Sigmoid colon (tissue), 7 donors: ENCODE results near the gene NPTX1. TPM values are rescaled to one million over a fixed set of nuclear protein-coding genes. Genes with fewer than 3 reads are reported as not detected.

ENCODE experiments used
- DNase-seq: peaks from one replicate; pipeline ENCODE4 v3.0.0-alpha.2; 2019
- H3K27ac ChIP-seq, 4 donors: fragments of 200-600 bp; sonication (generic); one replicate each; pipeline ENCODE4 v1.5.1; 2016 to 2019; ENCODE audit warnings: mild to moderate bottlenecking in 1 of 4
- H3K27me3 ChIP-seq, 3 donors: fragments of 200-600 bp; sonication (generic); one replicate each; pipeline ENCODE4 v1.5.1; 2019; ENCODE audit warnings: mild to moderate bottlenecking in 1 of 3
- H3K36me3 ChIP-seq, 4 donors: fragments of 200-600 bp; sonication (generic); one replicate each; pipeline ENCODE4 v1.5.1; 2016 to 2019
- H3K4me1 ChIP-seq, 4 donors: fragments of 200-600 bp; sonication (generic); one replicate each; pipeline ENCODE4 v1.5.1; 2017 to 2019
- H3K4me3 ChIP-seq, 4 donors: fragments of 200-600 bp; sonication (generic); one replicate each; pipeline ENCODE4 v1.5.1; 2017 to 2019; ENCODE audit warnings: mild to moderate bottlenecking in 2 of 4, moderate library complexity in 1 of 4
- H3K9me3 ChIP-seq, 4 donors: fragments of 200-600 bp in 3 of 4; sonication (generic) in 3 of 4; one replicate each; pipeline versions ENCODE4 v1.5.1 to v1.6.1; 2013 to 2019
- CTCF ChIP-seq, 4 experiments: fragments of 450-650 bp in 3 of 4; fragments of 200-600 bp in 1 of 4; IDR thresholded peaks; one replicate each; pipeline ENCODE4 v1.5.1; 2016 to 2019; ENCODE audit warnings: antibody characterized with exemption in 4 of 4, mild to moderate bottlenecking in 3 of 4, moderate library complexity in 2 of 4
- EP300 ChIP-seq, 4 donors: sonication (generic); formaldehyde crosslinking; IDR thresholded peaks; one replicate each; pipeline ENCODE4 v1.6.1; 2017; ENCODE audit warnings: antibody characterized with exemption in 4 of 4
- POLR2A ChIP-seq, 2 donors: fragments of 450-650 bp; IDR thresholded peaks; one replicate each; pipeline ENCODE4 v1.6.1; 2016; ENCODE audit warnings: antibody characterized with exemption in 2 of 2, mild to moderate bottlenecking in 2 of 2, moderate library complexity in 2 of 2
- POLR2AphosphoS5 ChIP-seq, 4 donors: sonication (generic); formaldehyde crosslinking; IDR thresholded peaks; one replicate each; pipeline ENCODE4 v1.6.1; 2017; ENCODE audit warnings: antibody characterized with exemption in 4 of 4
- WGBS, 2 donors: extraction: QIAGEN DNeasy Blood & Tissue Kit; methylation state at CpG; one replicate each; pipeline ENCODE4 v1.1.7; 2013; 5-methylcytosine and 5-hydroxymethylcytosine counted together
- intact Hi-C: fragments of 100-400 bp; cut with DNase I; formaldehyde crosslinking; loops from one replicate; pipeline ENCODE4 v1.15.1; 2023
- polyA plus RNA-seq, 3 donors: library from polyadenylated mRNA; stranded (reverse); fragments of 200-250 nt; gene quantifications; one replicate each; pipeline ENCODE4 v1.2.3, GENCODE V29; 2013
- total RNA-seq, 4 donors: library from RNA; depleted of rRNA; stranded (reverse); fragments of >200 nt; gene quantifications; one replicate each; pipeline ENCODE4 v1.1.0, GENCODE V29; 2016
- donor health status: healthy with polysubstance abuse.
- donor health status: Bipolar disorder and iron deficiency.
- donor health status: healthy.

The NPTX1 gene
- total and polyA plus RNA-seq, 7 donors = 0.60 to 67.3 (median 36.9) TPM

GRCh38 chr17:80458016-80458415 is 18.4 kb downstream of the NPTX1 start:
- H3K9me3 ChIP-seq = no peaks in the 10 kb centered on the region
- peaks cover 0 to 89% (median 62%) of the 10 kb centered on the region in 4 donors for H3K4me1 ChIP-seq
- intact Hi-C loops = loop anchor here (5.0 to 10.0 kb wide), 2 partner anchors 314 to 507 kb away; no protein-coding TSS in a partner anchor
- no peak for TF ChIP-seq POLR2AphosphoS5 (IDR thresholded peaks at IDR 0.05)
- no peak for TF ChIP-seq CTCF (IDR thresholded peaks at IDR 0.05)
- no peak for TF ChIP-seq POLR2A (IDR thresholded peaks at IDR 0.05)
- TF ChIP-seq EP300 (IDR thresholded peaks at IDR 0.05) = no peak
- H3K27me3 ChIP-seq = no peaks in the 10 kb centered on the region
- no peak for DNase-seq
- no peak overlapping the region for H3K4me3 ChIP-seq
- H3K36me3 ChIP-seq = no peaks in the 10 kb centered on the region
- peak overlapping the region in 3 of 4 donors; percentile 99 for H3K27ac ChIP-seq
- WGBS, 2 donors = 84 to 89% methylated on average over 8 of the region's 8 CpGs

DNA sequence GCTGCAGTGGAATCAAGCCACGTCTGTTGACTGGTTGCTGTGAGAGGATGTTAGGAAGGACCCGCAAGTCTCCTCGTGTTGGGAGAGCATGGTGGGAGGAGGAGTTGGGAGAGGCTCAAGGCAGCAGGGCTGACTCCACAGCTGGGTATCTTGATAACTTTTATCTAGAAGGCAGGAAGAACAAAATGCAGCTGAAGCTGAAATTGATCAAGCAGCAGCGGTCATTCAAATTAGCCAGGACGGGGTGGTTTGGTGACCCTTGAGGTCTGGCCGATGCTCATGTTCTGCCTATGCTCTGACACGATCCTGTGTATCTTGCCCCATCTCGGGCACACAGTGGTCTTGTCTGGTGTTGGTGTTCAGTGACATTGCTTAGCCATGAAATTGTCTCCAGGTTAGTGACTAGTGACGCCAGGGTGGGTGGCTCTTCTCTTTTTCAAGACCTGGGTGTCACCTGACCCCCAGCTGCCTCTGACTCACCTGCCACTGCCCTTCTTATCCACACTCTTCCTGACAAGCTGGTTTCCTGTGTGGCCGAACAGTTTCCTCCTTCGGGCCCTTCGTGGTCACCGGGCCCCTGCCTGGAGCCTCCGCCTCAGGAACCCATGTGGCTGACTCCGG is 19.1 kb downstream of the NPTX1 start:
- H3K4me3 ChIP-seq = peak overlapping the region in 3 of 4 donors; percentile 11 to 23 (median 17)
- WGBS, 2 donors = 64 to 81% methylated on average over 15 of the region's 15 CpGs
- intact Hi-C loops = loop anchor here (5.0 to 10.0 kb wide), 2 partner anchors 315 to 507 kb away; no protein-coding TSS in a partner anchor
- H3K4me1 ChIP-seq = peaks cover 0 to 84% (median 62%) of the 10 kb centered on the region in 4 donors
- TF ChIP-seq POLR2AphosphoS5 (IDR thresholded peaks at IDR 0.05) (no peak), POLR2A (IDR thresholded peaks at IDR 0.05) (no peak), CTCF (IDR thresholded peaks at IDR 0.05) (no peak), EP300 (IDR thresholded peaks at IDR 0.05) (no peak)
- H3K27ac ChIP-seq = peak overlapping the region; percentile 99
- DNase-seq = no peak
- no peaks in the 10 kb centered on the region for H3K36me3 ChIP-seq
- H3K27me3 ChIP-seq = no peaks in the 10 kb centered on the region
- H3K9me3 ChIP-seq = no peaks in the 10 kb centered on the region

GRCh38 chr17:80456465-80457235 is 19.8 kb downstream of the NPTX1 start:
- Histone ChIP-seq H3K27me3 (no peaks in the 10 kb centered on the region), H3K36me3 (no peaks in the 10 kb centered on the region), H3K9me3 (no peaks in the 10 kb centered on the region), H3K4me1 (peaks cover 0 to 77% (median 57%) of the 10 kb centered on the region in 4 donors), H3K4me3 (peak overlapping the region in 3 of 4 donors; percentile 11 to 23 (median 17)), H3K27ac (peak overlapping the region; percentile 99)
- TF ChIP-seq POLR2AphosphoS5 (IDR thresholded peaks at IDR 0.05) (peak; percentile 17 to 81 (median 66)), CTCF (IDR thresholded peaks at IDR 0.05) (no peak), EP300 (IDR thresholded peaks at IDR 0.05) (peak in 1 of 4 donors; percentile 35)
- DNase-seq = peak; percentile 93
- intact Hi-C loops = loop anchor here (5.0 to 10.0 kb wide), 2 partner anchors 316 to 508 kb away; no protein-coding TSS in a partner anchor
- 78 to 80% methylated on average over 21 of the region's 21 CpGs for WGBS, 2 donors

DNA sequence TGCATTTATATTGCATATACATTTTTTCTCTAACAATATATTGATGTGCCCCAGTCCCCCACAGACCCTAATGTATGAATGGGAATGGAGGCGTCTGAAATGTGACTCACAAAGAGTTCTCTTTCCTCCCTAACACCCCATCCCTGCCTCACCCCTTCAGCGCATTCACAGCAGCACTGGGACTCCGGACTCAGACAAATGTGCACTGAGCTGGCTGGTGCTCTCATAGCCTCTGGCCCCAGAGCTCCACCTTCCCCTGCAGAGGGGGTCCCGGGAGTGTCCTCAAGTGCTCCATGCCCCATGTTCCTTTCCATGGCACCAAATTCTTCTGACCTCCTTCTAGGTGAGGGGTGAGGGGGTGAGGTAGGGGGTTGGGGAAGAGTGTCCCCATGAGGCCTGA is 20.6 kb downstream of the NPTX1 start:
- Histone ChIP-seq H3K27me3 (no peaks in the 10 kb centered on the region), H3K4me1 (peaks cover 0 to 74% (median 53%) of the 10 kb centered on the region in 4 donors), H3K9me3 (no peaks in the 10 kb centered on the region), H3K27ac (peak overlapping the region; percentile 99), H3K4me3 (peak overlapping the region in 2 of 4 donors; percentile 78 to 82), H3K36me3 (no peaks in the 10 kb centered on the region)
- DNase-seq = no peak
- intact Hi-C loops = loop anchor here (5.0 to 10.0 kb wide), 2 partner anchors 317 to 509 kb away; no protein-coding TSS in a partner anchor
- 72 to 80% methylated on average over 4 of the region's 4 CpGs for WGBS, 2 donors
- no peak for TF ChIP-seq POLR2A (IDR thresholded peaks at IDR 0.05)
- no peak for TF ChIP-seq POLR2AphosphoS5 (IDR thresholded peaks at IDR 0.05)
- no peak for TF ChIP-seq EP300 (IDR thresholded peaks at IDR 0.05)
- no peak for TF ChIP-seq CTCF (IDR thresholded peaks at IDR 0.05)
